ENCODE data around the gene FGA. TPM values are rescaled to one million over a fixed set of nuclear protein-coding genes. Genes with fewer than 3 reads are reported as not detected.

The FGA gene
- total and polyA plus RNA-seq, 4 experiments from 2014 or later, result not detected

DNA sequence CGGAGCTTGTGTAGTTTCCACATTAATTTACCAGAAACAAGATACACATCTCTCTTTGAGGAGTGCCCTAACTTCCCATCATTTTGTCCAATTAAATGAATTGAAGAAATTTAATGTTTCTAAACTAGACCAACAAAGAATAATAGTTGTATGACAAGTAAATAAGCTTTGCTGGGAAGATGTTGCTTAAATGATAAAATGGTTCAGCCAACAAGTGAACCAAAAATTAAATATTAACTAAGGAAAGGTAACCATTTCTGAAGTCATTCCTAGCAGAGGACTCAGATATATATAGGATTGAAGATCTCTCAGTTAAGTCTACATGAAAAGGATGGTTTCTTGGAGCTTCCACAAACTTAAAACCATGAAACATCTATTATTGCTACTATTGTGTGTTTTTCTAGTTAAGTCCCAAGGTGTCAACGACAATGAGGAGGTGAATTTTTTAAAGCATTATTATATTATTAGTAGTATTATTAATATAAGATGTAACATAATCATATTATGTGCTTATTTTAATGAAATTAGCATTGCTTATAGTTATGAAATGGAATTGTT lies 27.8 kb downstream of the FGA start, which contains the start of gene FGB:
FGB (plus strand) TSS at position 315 of the 558 bp plus-strand sequence; CDS start at position 323, 8 bp downstream.
- no peaks in the 10 kb centered on the region for H3K36me3 Mint-ChIP-seq
- intact Hi-C loops (cut with micrococcal nuclease), result no loop called here
- CTCF ChIA-PET (ENCODE audit: partially characterized antibody), result interaction anchor here (1.4 kb wide), 1 partner anchor 13 kb away, joined by 6 read pairs; the partner anchor contains the start of gene PLRG1
- Histone ChIP-seq H3K36me3 (ENCODE audit: insufficient read depth, low read length) (no peaks in the 10 kb centered on the region), H3K27ac (ENCODE audit: low read depth, low read length) (no peak within 1 kb of the TSS), H3K4me1 (ENCODE audit: insufficient read depth, low read length) (no peaks in the 10 kb centered on the region), H3K4me3 (ENCODE audit: low read length in 2 of 2) (no peak within 1 kb of the TSS), H3K9me3 (ENCODE audit: control insufficient read depth in 1 of 2, low read length in 2 of 2) (no peaks in the 10 kb centered on the region), H3K27me3 (ENCODE audit: insufficient read depth, low read length) (no peaks in the 10 kb centered on the region)
- no peaks in the 10 kb centered on the region for H3K9me3 Mint-ChIP-seq
- no peak for DNase-seq
- no peaks in the 10 kb centered on the region for H3K4me1 Mint-ChIP-seq
- POLR2A ChIA-PET (ENCODE audit: partially characterized antibody), result interaction anchor here (1.0 kb wide), 1 partner anchor 12 kb away, joined by 3 read pairs; the partner anchor contains the start of gene PLRG1
- H3K27ac Mint-ChIP-seq, result no peak within 1 kb of the TSS
- H3K27me3 Mint-ChIP-seq, result peaks cover 5 to 8% of the 10 kb centered on the region in 2 donors
- no peak within 1 kb of the TSS for H3K4me3 Mint-ChIP-seq

DNA sequence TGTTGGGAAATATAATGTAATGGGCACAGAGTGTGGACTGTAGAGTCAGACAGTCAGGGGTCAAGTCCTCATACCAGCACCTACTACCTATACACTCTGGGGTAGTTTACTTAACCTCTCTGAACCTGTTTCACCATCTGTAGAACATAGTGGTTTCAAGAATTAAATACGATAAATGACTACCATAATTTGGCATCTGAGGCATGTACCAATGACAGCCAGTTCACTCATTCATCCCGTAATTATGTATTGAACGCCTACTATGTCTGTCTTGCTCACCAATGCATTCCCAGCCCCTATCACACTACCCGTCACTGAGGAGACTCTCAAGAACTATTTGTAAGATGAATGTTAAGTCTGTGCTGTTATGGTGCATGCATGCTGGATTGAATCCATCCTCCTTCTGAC lies 29.7 kb downstream of the FGA start:
- Mint-ChIP-seq H3K27ac (no peak overlapping the region), H3K4me3 (no peak overlapping the region), H3K9me3 (no peaks in the 10 kb centered on the region), H3K36me3 (no peaks in the 10 kb centered on the region), H3K4me1 (no peaks in the 10 kb centered on the region), H3K27me3 (peaks cover 5 to 9% of the 10 kb centered on the region in 2 donors)
- intact Hi-C loops (cut with micrococcal nuclease), result no loop called here
- no peaks in the 10 kb centered on the region for H3K4me1 ChIP-seq (ENCODE audit: insufficient read depth, low read length)
- CTCF ChIA-PET (ENCODE audit: partially characterized antibody), result interaction anchor here (2.6 to 2.8 kb wide), 2 partner anchors 11 to 58 kb away, joined by 8 to 33 read pairs; partner anchors contain the start of gene PLRG1
- H3K36me3 ChIP-seq (ENCODE audit: insufficient read depth, low read length), result no peaks in the 10 kb centered on the region
- POLR2A ChIA-PET (ENCODE audit: partially characterized antibody), result no interaction called here
- DNase-seq, result no peak
- H3K27ac ChIP-seq (ENCODE audit: low read depth, low read length), result no peak overlapping the region
- H3K9me3 ChIP-seq (ENCODE audit: control insufficient read depth in 1 of 2, low read length in 2 of 2), result no peaks in the 10 kb centered on the region
- H3K27me3 ChIP-seq (ENCODE audit: insufficient read depth, low read length), result no peaks in the 10 kb centered on the region
- H3K4me3 ChIP-seq (ENCODE audit: low read length in 2 of 2), result no peak overlapping the region

DNA sequence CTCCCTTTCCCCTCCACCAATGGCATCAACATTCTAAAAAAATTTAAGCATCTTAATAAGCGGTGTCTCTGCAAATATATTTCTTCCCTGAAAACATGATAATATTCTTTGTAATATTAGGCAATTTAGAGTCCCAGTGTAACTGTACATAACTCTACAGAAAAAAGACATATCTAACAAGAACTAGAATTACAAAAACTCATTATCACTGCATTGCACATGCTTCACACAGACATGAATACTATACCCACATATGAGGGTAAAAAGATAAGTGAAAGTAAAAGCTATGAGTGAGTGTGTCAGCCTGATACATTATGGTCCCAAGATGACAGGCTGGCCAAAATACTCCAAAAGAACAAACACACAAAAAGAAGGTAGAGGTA lies 30.1 kb downstream of the FGA start:
- Mint-ChIP-seq H3K27ac (no peak overlapping the region), H3K4me3 (no peak overlapping the region), H3K9me3 (no peaks in the 10 kb centered on the region), H3K27me3 (peaks cover 5 to 9% of the 10 kb centered on the region in 2 donors), H3K4me1 (no peaks in the 10 kb centered on the region), H3K36me3 (no peaks in the 10 kb centered on the region)
- ChIA-PET POLR2A (ENCODE audit: partially characterized antibody) (no interaction called here), CTCF (ENCODE audit: partially characterized antibody) (interaction anchor here (0.6 to 2.8 kb wide), 3 partner anchors 11 to 62 kb away, joined by 3 to 33 read pairs (median 8); partner anchors contain the start of gene PLRG1)
- no peak overlapping the region for H3K27ac ChIP-seq (ENCODE audit: low read depth, low read length)
- DNase-seq, result no peak
- no peak overlapping the region for H3K4me3 ChIP-seq (ENCODE audit: low read length in 2 of 2)
- intact Hi-C loops (cut with micrococcal nuclease), result no loop called here
- H3K9me3 ChIP-seq (ENCODE audit: control insufficient read depth in 1 of 2, low read length in 2 of 2), result no peaks in the 10 kb centered on the region
- H3K36me3 ChIP-seq (ENCODE audit: insufficient read depth, low read length), result no peaks in the 10 kb centered on the region
- H3K27me3 ChIP-seq (ENCODE audit: insufficient read depth, low read length), result no peaks in the 10 kb centered on the region
- no peaks in the 10 kb centered on the region for H3K4me1 ChIP-seq (ENCODE audit: insufficient read depth, low read length)

DNA sequence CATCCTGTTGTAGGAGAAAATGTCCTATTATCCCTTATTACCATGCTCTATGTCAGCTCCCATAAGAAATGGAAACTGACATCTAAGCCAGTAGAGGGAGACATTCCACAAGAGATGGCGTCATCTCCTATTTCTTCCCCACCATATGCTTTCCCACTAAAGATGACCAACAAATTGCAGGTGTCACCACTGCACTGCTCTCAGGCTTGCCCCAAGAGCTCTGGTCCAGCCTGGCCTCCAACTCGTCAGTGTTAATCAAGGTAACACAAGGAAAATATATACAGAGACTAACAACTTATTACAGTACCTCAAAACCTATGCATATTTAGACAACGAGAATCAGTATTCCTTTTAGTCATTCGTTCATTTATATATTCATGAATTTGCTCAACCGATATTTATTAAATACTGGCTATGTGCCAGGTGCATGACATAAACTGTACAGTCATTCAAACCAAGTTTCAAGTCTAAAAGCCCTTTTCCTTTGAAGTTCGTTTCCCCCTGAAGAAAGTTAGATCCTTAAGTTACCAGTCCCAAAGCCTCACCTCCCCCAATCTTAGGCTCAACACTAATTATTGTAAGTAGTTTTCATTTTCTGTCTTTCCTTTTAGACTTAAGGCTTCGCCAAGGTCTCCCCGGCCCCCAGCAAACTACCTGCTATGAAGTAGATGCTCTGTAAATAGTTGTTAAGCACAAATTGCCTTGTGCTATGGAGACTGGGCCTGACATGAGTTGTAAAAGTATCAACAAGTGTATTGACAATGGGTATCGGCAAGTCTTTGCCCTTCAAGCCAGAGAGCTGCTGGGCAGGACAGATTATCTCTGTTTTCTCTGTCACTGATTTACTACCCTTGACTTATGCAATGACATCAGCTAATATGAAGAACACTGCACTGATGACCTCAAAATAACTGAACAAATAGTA lies 30.8 kb downstream of the FGA start:
- no peaks in the 10 kb centered on the region for H3K36me3 Mint-ChIP-seq
- Histone ChIP-seq H3K27ac (ENCODE audit: low read depth, low read length) (no peak overlapping the region), H3K27me3 (ENCODE audit: insufficient read depth, low read length) (no peaks in the 10 kb centered on the region), H3K36me3 (ENCODE audit: insufficient read depth, low read length) (no peaks in the 10 kb centered on the region), H3K4me1 (ENCODE audit: insufficient read depth, low read length) (no peaks in the 10 kb centered on the region), H3K9me3 (ENCODE audit: control insufficient read depth in 1 of 2, low read length in 2 of 2) (no peaks in the 10 kb centered on the region), H3K4me3 (ENCODE audit: low read length in 2 of 2) (no peak overlapping the region)
- CTCF ChIA-PET (ENCODE audit: partially characterized antibody), result interaction anchor here (0.6 to 2.8 kb wide), 12 partner anchors 9 to 815 kb away, joined by 3 to 33 read pairs (median 4); partner anchors contain the start of genes FGG and PLRG1
- H3K27me3 Mint-ChIP-seq, result peaks cover 5 to 9% of the 10 kb centered on the region in 2 donors
- H3K27ac Mint-ChIP-seq, result no peak overlapping the region
- H3K4me3 Mint-ChIP-seq, result peak overlapping the region in 1 of 8 donors; percentile 12
- H3K4me1 Mint-ChIP-seq, result no peaks in the 10 kb centered on the region
- no peaks in the 10 kb centered on the region for H3K9me3 Mint-ChIP-seq
- DNase-seq, result no peak
- intact Hi-C loops (cut with micrococcal nuclease), result loop anchor here (10.0 kb wide), 1 partner anchor 1225 kb away; no protein-coding TSS in a partner anchor
- POLR2A ChIA-PET (ENCODE audit: partially characterized antibody), result interaction anchor here (1.1 kb wide), 1 partner anchor 9 kb away, joined by 4 read pairs; the partner anchor contains the start of gene PLRG1

DNA sequence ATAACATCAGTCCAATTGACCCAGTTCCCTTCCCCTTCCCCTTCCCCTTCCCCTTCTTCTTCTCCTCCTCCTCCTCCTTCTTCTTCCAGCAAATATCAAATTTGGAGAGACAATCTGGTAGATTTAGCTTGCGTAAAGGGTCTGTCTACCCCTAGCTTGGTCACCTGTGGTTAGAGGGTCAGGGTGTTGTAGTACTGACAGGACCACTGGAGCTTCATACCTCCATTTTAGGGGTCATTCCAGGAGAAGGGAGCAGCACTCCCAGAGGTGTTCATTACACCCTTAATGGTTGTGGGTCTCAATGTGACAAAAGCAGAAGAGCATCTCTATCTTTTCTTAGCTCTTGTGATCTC lies 31.4 kb downstream of the FGA start:
- Mint-ChIP-seq H3K36me3 (no peaks in the 10 kb centered on the region), H3K4me3 (no peak overlapping the region), H3K27me3 (peaks cover 5 to 9% of the 10 kb centered on the region in 2 donors), H3K27ac (no peak overlapping the region), H3K4me1 (no peaks in the 10 kb centered on the region), H3K9me3 (no peaks in the 10 kb centered on the region)
- no peaks in the 10 kb centered on the region for H3K36me3 ChIP-seq (ENCODE audit: insufficient read depth, low read length)
- no peaks in the 10 kb centered on the region for H3K27me3 ChIP-seq (ENCODE audit: insufficient read depth, low read length)
- H3K4me3 ChIP-seq (ENCODE audit: low read length in 2 of 2), result no peak overlapping the region
- ChIA-PET CTCF (ENCODE audit: partially characterized antibody) (interaction anchor here (0.8 to 2.8 kb wide), 11 partner anchors 9 to 816 kb away, joined by 3 to 33 read pairs (median 4); partner anchors contain the start of genes FGG and PLRG1), POLR2A (ENCODE audit: partially characterized antibody) (interaction anchor here (1.1 kb wide), 1 partner anchor 9 kb away, joined by 4 read pairs; the partner anchor contains the start of gene PLRG1)
- no peaks in the 10 kb centered on the region for H3K4me1 ChIP-seq (ENCODE audit: insufficient read depth, low read length)
- no peak overlapping the region for H3K27ac ChIP-seq (ENCODE audit: low read depth, low read length)
- intact Hi-C loops (cut with micrococcal nuclease), result loop anchor here (10.0 kb wide), 1 partner anchor 1226 kb away; no protein-coding TSS in a partner anchor
- H3K9me3 ChIP-seq (ENCODE audit: control insufficient read depth in 1 of 2, low read length in 2 of 2), result no peaks in the 10 kb centered on the region
- DNase-seq, result no peak

DNA sequence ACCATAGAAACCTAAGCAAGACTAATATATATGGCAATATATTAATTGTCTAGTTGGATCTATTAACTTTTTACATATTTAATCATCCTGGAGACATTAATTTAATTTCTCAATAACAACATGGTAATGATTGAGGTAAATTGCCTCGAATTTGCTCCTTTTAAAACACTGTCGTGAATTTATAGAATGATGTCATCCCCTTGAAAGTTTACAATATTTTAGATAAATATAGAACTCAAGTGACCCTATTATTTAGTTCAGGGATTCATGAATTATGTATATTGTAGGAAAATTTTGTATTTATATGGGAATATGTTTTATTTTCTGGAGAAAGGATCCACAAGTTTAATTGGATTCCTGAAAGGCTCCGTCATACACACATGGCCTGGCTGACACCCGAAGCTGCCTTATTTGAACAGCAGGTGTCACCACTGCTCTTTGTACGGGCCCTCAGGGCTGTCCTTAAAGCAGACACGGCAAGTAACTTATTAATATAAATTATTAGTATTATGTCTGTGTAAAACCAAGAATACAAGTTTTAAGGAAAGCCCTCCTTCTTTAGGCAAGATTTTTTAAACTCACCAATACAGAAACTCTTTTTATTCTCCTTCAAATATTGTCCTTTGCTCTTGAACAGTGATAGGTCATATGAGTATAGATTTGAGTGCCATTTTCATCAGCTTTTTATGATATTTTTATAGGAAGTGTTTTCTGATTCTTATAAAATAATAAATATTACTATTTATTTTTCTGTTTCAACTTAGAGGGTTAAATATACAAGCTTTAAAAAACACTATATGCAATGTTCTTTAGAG lies 38.5 kb downstream of the FGA start:
- peaks cover 13 to 28% (median 24%) of the 10 kb centered on the region in 4 donors for H3K4me1 Mint-ChIP-seq
- peak overlapping the region in 2 of 8 donors; percentile 29 to 57 for H3K4me3 Mint-ChIP-seq
- Histone ChIP-seq H3K9me3 (ENCODE audit: control insufficient read depth in 1 of 2, low read length in 2 of 2) (no peaks in the 10 kb centered on the region), H3K4me1 (ENCODE audit: insufficient read depth, low read length) (peaks cover 22% of the 10 kb centered on the region), H3K4me3 (ENCODE audit: low read length in 2 of 2) (no peak overlapping the region), H3K27ac (ENCODE audit: low read depth, low read length) (no peak overlapping the region), H3K27me3 (ENCODE audit: insufficient read depth, low read length) (no peaks in the 10 kb centered on the region), H3K36me3 (ENCODE audit: insufficient read depth, low read length) (peaks cover 5% of the 10 kb centered on the region)
- no peaks in the 10 kb centered on the region for H3K27me3 Mint-ChIP-seq
- H3K36me3 Mint-ChIP-seq, result peaks cover 6 to 17% of the 10 kb centered on the region in 2 donors
- intact Hi-C loops (cut with micrococcal nuclease), result loop anchor here (1.0 to 10.0 kb wide), 6 partner anchors 66 to 1233 kb away; partner anchors contain the start of gene SFRP2
- peak overlapping the region in 3 of 7 donors; percentile 18 to 62 (median 47) for H3K27ac Mint-ChIP-seq
- CTCF ChIA-PET (ENCODE audit: partially characterized antibody), result interaction anchor here (0.5 to 7.5 kb wide), 12 partner anchors 8 to 1401 kb away, joined by 3 to 120 read pairs (median 4); partner anchors contain the start of genes CTSO and MAP9
- peak; percentile 68 to 72 (median 68) for DNase-seq
- POLR2A ChIA-PET (ENCODE audit: partially characterized antibody), result interaction anchor here (0.7 kb wide), 1 partner anchor 16 kb away, joined by 3 read pairs; no protein-coding TSS in a partner anchor
- no peaks in the 10 kb centered on the region for H3K9me3 Mint-ChIP-seq

Data from CD4-positive, alpha-beta memory T cell (primary cell).